Measurements from ENCODE around the gene TRABD2B.

DNA sequence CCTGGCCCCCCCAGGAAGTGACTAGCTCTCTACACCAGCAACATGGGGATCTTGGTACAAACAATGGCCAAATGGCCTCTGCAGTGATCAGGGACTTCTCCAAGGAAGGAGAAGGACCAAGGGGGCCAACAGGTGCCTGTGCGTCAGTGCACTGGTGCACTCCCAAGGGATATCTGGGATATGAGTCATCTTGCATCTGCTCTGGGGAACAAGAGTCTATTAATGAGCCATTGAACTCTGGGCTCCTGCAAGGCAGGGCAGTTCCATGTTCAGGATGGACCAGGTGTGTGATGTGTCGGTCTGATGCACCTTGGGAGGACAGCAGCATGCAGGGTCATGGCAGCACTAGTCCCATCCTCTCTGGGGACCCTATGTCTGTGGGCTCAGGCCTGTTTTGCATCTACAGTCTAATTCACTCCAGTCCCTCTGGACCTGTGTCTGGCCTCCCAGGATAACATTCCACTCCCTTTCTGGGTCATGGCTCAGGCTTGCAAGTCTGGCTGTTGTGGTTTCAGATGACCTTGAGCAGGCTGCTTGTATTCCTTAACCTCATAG, 125.3 kb downstream of the TRABD2B start:
- TF ChIP-seq RAD21 (IDR thresholded peaks at IDR 0.05; ENCODE audit: low read length) = no peak
- TF ChIP-seq, protein P1, sequence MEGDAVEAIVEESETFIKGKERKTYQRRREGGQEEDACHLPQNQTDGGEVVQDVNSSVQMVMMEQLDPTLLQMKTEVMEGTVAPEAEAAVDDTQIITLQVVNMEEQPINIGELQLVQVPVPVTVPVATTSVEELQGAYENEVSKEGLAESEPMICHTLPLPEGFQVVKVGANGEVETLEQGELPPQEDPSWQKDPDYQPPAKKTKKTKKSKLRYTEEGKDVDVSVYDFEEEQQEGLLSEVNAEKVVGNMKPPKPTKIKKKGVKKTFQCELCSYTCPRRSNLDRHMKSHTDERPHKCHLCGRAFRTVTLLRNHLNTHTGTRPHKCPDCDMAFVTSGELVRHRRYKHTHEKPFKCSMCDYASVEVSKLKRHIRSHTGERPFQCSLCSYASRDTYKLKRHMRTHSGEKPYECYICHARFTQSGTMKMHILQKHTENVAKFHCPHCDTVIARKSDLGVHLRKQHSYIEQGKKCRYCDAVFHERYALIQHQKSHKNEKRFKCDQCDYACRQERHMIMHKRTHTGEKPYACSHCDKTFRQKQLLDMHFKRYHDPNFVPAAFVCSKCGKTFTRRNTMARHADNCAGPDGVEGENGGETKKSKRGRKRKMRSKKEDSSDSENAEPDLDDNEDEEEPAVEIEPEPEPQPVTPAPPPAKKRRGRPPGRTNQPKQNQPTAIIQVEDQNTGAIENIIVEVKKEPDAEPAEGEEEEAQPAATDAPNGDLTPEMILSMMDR (conservative IDR thresholded peaks at IDR 0.05; ENCODE audit: low read depth, low read length) = no peak
- TF ChIP-seq SMC3 (IDR thresholded peaks at IDR 0.05; ENCODE audit: low read depth, low read length) = no peak
- TF ChIP-seq CEBPB (IDR thresholded peaks at IDR 0.05; ENCODE audit: low read depth, low read length) = no peak
- no peak for TF ChIP-seq POLR2A (IDR thresholded peaks at IDR 0.05; ENCODE audit: low read depth, low read length)
- TF ChIP-seq RFX5 (IDR thresholded peaks at IDR 0.05; ENCODE audit: low read depth, low read length) = no peak
- TF ChIP-seq, protein P2, sequence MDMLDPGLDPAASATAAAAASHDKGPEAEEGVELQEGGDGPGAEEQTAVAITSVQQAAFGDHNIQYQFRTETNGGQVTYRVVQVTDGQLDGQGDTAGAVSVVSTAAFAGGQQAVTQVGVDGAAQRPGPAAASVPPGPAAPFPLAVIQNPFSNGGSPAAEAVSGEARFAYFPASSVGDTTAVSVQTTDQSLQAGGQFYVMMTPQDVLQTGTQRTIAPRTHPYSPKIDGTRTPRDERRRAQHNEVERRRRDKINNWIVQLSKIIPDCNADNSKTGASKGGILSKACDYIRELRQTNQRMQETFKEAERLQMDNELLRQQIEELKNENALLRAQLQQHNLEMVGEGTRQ (IDR thresholded peaks at IDR 0.05; ENCODE audit: low read depth, low read length) = no peak
- no peak for TF ChIP-seq CHD1 (IDR thresholded peaks at IDR 0.05; ENCODE audit: low read depth, low read length)
- TF ChIP-seq RCOR1 (IDR thresholded peaks at IDR 0.05; ENCODE audit: insufficient replicate concordance, low read length) = no peak
- no peak for TF ChIP-seq BHLHE40 (IDR thresholded peaks at IDR 0.05; ENCODE audit: low read depth, low read length)
- TF ChIP-seq MAZ (IDR thresholded peaks at IDR 0.05; ENCODE audit: borderline replicate concordance, low read depth, low read length) = no peak
